SK-N-SH treated with all-trans-retinoic acid at 6 μM for 48 hours (cell line): ENCODE measurements around the gene CYREN.

Source experiments
- ARNTL ChIP-seq: fragments of 450-650 bp; formaldehyde crosslinking; IDR thresholded peaks from 2 replicates; pipeline ENCODE4 v1.5.0; 2020; ENCODE audit warnings: low read depth, mild to moderate bottlenecking, moderate library complexity, borderline replicate concordance
- BACH2 ChIP-seq: fragments of 250-450 bp; sonication (Bioruptor Pico); IDR thresholded peaks from 2 replicates; pipeline ENCODE4 v1.9.0; 2021; ENCODE audit warnings: mild to moderate bottlenecking, borderline replicate concordance
- GLIS3 ChIP-seq: fragments of 250-450 bp; sonication (Bioruptor Pico); IDR thresholded peaks from 2 replicates; pipeline ENCODE4 v1.5.0; 2020; ENCODE audit warnings: mild to moderate bottlenecking, moderate library complexity
- ISL1 ChIP-seq: fragments of 250-450 bp; sonication (Bioruptor Pico); IDR thresholded peaks from 2 replicates; pipeline ENCODE4 v2.1.2; 2022; ENCODE audit warnings: mild to moderate bottlenecking, moderate library complexity
- PATZ1 ChIP-seq: fragments of 250-450 bp; sonication (Bioruptor Pico); IDR thresholded peaks from 2 replicates; pipeline ENCODE4 v1.8.0; 2020; ENCODE audit warnings: mild to moderate bottlenecking, moderate library complexity, borderline replicate concordance
- RARB ChIP-seq: fragments of 250-450 bp; sonication (Bioruptor Pico); IDR thresholded peaks from 2 replicates; pipeline ENCODE4 v1.8.0; 2021; ENCODE audit warnings: mild to moderate bottlenecking, moderate library complexity
- SNAI2 ChIP-seq: fragments of 250-450 bp; sonication (Bioruptor Pico); IDR thresholded peaks from 2 replicates; pipeline ENCODE4 v1.5.0; 2020; ENCODE audit warnings: mild to moderate bottlenecking, moderate library complexity
- ZC3H10 ChIP-seq: fragments of 250-450 bp; sonication (Bioruptor Pico); IDR thresholded peaks from 2 replicates; pipeline ENCODE4 v1.5.1; 2021; ENCODE audit warnings: mild to moderate bottlenecking, moderate library complexity

GRCh38 chr7:135180122-135180521, 9.6 kb upstream of the CYREN start:
- no peak for TF ChIP-seq PATZ1 (CRISPR knock-in tag)
- TF ChIP-seq ARNTL (CRISPR knock-in tag): no peak
- no peak for TF ChIP-seq ZC3H10 (CRISPR knock-in tag)
- no peak for TF ChIP-seq BACH2 (CRISPR knock-in tag)
- no peak for TF ChIP-seq GLIS3 (CRISPR knock-in tag)
- TF ChIP-seq RARB (CRISPR knock-in tag): no peak
- no peak for TF ChIP-seq SNAI2 (CRISPR knock-in tag)
- no peak for TF ChIP-seq ISL1
